Muscle layer of colon (tissue), 2 donors: ENCODE measurements around the gene LATS2.
A peak's percentile ranks its signal among the peaks of the same experiment; 100 is the strongest.

Experiments
- H3K27ac ChIP-seq: one replicate; pipeline ENCODE4 v1.7.0; 2013; ENCODE audit warnings: low read depth, mild to moderate bottlenecking, low read length, moderate library complexity
- H3K27me3 ChIP-seq, 2 donors: one replicate each; pipeline ENCODE4 v1.7.0; 2013; ENCODE audit warnings: low read length in 2 of 2, mild to moderate bottlenecking in 2 of 2; ENCODE audit not compliant: insufficient read depth in 2 of 2, control insufficient read depth in 1 of 2
- H3K36me3 ChIP-seq: one replicate; pipeline ENCODE4 v1.7.0; 2013; ENCODE audit warnings: mild to moderate bottlenecking, low read length; ENCODE audit not compliant: insufficient read depth
- H3K4me1 ChIP-seq: one replicate; pipeline ENCODE4 v1.7.0; 2013; ENCODE audit warnings: mild to moderate bottlenecking, low read length; ENCODE audit not compliant: insufficient read depth
- H3K4me3 ChIP-seq, 2 donors: one replicate each; pipeline ENCODE4 v1.7.0; 2013; ENCODE audit warnings: low read length in 2 of 2, low read depth in 1 of 2, mild to moderate bottlenecking in 1 of 2, moderate library complexity in 1 of 2
- H3K9ac ChIP-seq: one replicate; pipeline ENCODE4 v1.7.0; 2013; ENCODE audit warnings: low read length
- H3K9me3 ChIP-seq: one replicate; pipeline ENCODE4 v1.7.0; 2013; ENCODE audit warnings: mild to moderate bottlenecking, low read length
- donor health status: abdominal sarcoma.
- donor health status: Adenocarcinoma of cecum.

LATS2 gene

DNA sequence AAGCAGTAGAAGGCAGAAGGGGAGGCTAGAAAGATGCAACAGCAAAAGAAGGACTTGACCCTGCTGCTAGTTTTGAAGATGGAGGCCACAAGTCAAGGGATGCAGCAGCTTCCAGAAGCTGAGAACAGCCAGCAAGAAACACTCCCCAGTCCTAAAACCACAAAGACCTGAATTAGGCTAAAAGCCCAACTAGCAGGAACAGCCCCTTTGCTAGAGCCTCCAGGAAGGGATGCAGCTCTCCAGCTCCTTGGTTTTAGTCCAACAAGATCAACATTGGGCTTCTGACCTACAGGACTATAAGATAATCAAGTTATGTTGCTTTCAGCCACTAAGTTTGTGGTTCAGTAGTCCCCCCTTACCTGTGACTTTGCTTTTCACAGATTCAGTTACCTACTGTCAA is 10.5 kb upstream of the LATS2 start:
- Histone ChIP-seq H3K9me3 (no peaks in the 10 kb centered on the region), H3K27me3 (no peaks in the 10 kb centered on the region), H3K4me1 (peaks cover 5% of the 10 kb centered on the region), H3K4me3 (no peak overlapping the region), H3K9ac (no peak overlapping the region), H3K36me3 (no peaks in the 10 kb centered on the region), H3K27ac (no peak overlapping the region)

DNA sequence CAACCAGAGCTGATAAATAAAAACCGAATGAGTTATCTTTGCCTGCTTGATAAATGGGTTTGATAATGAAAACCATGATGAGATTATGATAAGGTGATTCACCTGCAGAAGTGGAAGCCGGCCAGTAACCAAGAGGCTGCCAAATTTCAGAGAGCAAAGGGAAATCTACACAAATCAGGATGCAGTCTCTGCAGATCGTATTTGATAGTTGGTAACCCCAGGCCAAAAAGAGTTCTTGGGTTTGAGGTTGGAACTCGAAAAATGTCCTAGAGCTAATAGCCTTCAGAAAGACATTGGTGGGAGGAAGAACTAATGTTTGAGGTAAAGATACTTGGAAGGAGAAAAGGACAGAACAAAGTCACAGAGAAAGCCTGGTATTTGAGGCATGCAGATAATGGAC is 9.6 kb upstream of the LATS2 start:
- no peaks in the 10 kb centered on the region for H3K36me3 ChIP-seq
- H3K9ac ChIP-seq, result no peak overlapping the region
- no peak overlapping the region for H3K27ac ChIP-seq
- H3K4me3 ChIP-seq, result no peak overlapping the region
- H3K27me3 ChIP-seq, result no peaks in the 10 kb centered on the region
- peaks cover 5% of the 10 kb centered on the region for H3K4me1 ChIP-seq
- H3K9me3 ChIP-seq, result no peaks in the 10 kb centered on the region

DNA sequence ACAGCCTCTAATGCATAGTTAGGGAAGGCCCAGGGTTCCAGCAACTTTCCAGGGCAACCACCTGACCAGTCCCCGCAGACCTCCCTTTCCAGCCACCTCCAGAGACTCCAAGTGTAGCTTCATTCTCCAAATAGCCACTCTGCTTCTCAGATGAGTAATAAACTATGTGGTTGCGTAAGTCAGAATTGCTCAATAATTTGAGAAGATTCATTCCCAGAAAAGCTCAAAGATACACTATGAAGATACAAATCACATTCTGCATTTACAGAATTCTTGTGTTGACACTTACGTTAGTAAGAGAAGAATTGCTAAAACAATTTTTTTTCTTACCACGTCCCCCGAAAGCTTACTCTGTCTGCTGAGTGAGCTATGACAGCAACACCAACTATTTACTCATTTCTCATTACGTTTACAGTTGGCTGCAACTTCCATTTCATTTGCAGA is 8.2 kb upstream of the LATS2 start:
- H3K36me3 ChIP-seq, result no peaks in the 10 kb centered on the region
- no peak overlapping the region for H3K4me3 ChIP-seq
- H3K9me3 ChIP-seq, result no peaks in the 10 kb centered on the region
- no peaks in the 10 kb centered on the region for H3K27me3 ChIP-seq
- H3K4me1 ChIP-seq, result peaks cover 5% of the 10 kb centered on the region
- H3K27ac ChIP-seq, result peak overlapping the region; percentile 10
- no peak overlapping the region for H3K9ac ChIP-seq

DNA sequence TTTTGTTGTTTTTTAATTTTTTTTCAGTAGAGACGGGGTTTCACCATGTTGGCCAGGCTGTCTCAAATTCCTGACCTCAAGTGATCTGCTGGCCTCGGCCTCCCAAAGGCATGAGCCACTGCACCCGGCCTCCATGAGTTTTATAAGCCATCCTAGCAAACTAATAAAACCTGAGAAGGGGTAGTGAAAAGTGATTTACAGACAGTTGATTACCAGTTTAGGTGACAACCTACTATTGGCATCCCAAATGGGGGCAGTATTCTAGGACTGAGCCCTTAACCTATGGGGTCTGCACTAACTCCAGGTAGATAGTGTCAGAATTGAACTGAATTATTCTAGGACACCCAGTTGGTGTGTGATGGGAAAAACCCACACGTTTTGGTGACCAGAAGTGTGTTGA is 6.5 kb upstream of the LATS2 start:
- H3K36me3 ChIP-seq, result no peaks in the 10 kb centered on the region
- peaks cover 5% of the 10 kb centered on the region for H3K4me1 ChIP-seq
- no peak overlapping the region for H3K4me3 ChIP-seq
- H3K27ac ChIP-seq, result no peak overlapping the region
- no peaks in the 10 kb centered on the region for H3K9me3 ChIP-seq
- no peaks in the 10 kb centered on the region for H3K27me3 ChIP-seq
- no peak overlapping the region for H3K9ac ChIP-seq

DNA sequence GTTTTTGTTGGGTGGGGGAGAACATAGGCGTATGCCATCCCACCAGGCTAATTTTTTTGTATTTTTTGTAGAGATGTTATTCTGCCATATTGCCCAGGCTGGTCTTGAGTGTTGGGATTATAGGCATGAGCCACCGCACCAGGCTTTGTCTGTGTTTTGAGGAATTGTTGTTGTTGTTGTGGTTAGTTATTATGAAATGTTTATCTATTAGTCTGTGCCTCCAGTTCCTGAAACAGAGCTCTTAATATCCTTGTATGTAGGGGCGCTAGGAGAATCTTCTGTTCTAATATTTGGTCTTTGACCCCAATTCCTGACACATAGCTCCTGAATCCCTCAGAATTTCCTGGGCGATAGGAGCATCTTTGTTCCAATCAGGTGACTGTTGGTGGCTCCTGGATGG is 5.6 kb upstream of the LATS2 start:
- Histone ChIP-seq H3K9ac (no peak overlapping the region), H3K36me3 (no peaks in the 10 kb centered on the region), H3K9me3 (no peaks in the 10 kb centered on the region), H3K27me3 (no peaks in the 10 kb centered on the region), H3K27ac (no peak overlapping the region), H3K4me1 (peaks cover 6% of the 10 kb centered on the region), H3K4me3 (no peak overlapping the region)

DNA sequence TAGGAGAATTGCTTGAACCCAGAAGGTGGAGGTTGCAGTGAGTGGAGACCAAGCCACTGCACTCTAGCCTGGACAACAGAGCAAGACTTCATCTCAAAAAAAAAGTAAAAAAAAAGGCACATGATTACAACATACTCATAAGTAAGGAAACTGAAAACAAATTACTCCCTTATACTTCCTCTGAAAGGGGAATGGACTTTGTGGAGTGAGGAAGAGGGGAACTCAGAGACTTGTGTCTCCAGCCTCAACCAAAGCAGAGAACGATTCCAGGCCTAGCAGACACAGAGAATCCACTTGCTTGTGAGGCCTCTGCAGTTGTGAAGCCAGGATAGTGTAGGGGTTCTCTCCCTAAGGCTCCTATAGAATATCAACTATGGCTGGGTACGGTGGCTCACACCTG is 4.3 kb upstream of the LATS2 start:
- no peak overlapping the region for H3K27ac ChIP-seq
- no peaks in the 10 kb centered on the region for H3K9me3 ChIP-seq
- peaks cover 10% of the 10 kb centered on the region for H3K4me1 ChIP-seq
- no peaks in the 10 kb centered on the region for H3K36me3 ChIP-seq
- H3K9ac ChIP-seq, result no peak overlapping the region
- H3K27me3 ChIP-seq, result no peaks in the 10 kb centered on the region
- H3K4me3 ChIP-seq, result no peak overlapping the region

DNA sequence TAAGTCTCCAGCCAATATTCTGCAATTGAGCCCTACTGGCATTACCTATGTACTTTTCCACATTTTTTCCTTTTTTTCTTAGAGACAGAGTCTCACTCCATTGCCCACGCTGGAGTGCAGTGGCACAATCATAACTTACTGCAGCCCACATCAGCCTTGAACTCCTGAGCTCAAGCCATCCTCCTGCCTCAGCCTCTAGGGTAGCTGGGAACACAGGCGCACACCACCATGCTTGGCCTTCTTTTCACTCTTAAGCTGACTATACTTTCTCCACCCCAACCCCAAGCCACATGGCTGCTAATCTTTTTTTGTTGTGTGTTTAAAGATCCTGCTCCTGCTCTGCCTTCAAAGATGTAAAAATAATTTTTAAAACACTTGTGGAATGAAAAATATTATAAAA is 1.6 kb upstream of the LATS2 start:
- no peak overlapping the region for H3K4me3 ChIP-seq
- H3K9me3 ChIP-seq, result no peaks in the 10 kb centered on the region
- H3K27ac ChIP-seq, result no peak overlapping the region
- H3K4me1 ChIP-seq, result peaks cover 15% of the 10 kb centered on the region
- no peaks in the 10 kb centered on the region for H3K27me3 ChIP-seq
- H3K9ac ChIP-seq, result no peak overlapping the region
- H3K36me3 ChIP-seq, result no peaks in the 10 kb centered on the region

DNA sequence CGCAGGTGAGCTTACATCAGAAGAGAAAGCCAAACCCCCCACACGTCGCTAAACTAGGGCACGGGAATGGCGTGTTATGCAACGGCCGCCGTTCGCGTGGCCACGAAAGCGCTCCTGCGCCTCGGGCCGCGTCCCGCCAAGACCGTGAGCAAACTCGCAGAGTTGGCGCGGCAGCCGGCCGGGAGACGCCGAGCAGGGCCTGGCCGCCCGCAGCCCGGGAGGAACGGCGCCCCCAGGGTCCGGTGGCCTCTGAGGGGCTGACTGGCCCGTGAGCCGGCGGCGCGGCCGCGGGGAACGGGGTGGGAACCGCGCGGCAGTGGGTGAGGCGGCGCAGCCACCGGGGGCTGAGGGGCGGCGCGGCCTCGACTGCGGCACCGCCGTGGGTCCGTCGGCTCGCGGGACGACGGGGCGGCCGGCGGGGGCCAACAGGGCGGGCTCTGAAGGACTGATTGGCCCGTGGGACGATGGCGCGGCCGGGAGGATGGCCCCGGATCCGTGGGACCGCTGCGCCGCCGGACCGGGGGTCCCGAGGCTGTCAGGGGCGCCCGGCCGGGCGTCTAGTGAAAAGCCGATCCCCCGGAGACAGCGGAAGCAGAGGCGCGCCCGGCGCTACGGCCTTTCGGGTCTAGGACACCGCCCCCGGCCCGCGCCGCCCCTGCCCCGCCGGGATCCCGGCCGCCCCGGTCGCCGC is 903 bp downstream of the LATS2 start:
- Histone ChIP-seq H3K9me3 (no peaks in the 10 kb centered on the region), H3K36me3 (no peaks in the 10 kb centered on the region), H3K9ac (peak overlapping the region; percentile 51), H3K4me3 (peak overlapping the region; percentile 69 to 92), H3K4me1 (peaks cover 36% of the 10 kb centered on the region), H3K27me3 (no peaks in the 10 kb centered on the region), H3K27ac (peak overlapping the region; percentile 99)

DNA sequence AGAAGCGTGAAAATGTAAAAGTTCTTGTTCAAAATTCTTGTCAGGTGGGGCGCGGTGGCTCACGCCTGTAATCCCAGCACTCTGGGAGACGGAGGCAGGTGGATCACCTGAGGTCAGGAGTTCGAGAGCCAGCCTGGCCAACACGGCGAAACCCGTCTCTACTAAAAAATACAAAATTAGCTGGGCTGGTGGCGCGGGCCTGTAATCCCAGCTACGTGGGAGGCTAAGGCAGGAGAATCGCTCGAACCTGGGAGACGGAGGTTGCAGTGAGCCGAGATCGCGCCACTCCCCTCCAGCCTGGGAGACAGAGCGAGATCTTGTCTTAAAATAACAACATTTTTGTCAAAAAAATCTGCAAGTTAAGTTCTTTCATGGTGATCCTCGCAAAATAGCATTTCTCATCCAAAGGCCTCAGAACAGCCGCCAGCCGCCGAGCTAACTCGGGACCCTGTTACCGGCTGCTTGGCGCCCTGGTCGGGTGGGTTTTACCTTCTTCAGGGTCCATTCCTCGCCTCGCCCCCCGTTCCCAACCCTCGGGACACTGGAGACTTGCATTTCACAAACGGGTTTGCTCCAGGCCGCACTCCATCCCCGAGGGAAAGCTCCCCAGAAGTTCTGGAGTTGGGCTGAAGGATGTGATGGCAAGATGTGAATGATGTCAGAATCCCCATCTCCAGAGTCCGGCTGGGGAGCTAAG is 1.6 kb downstream of the LATS2 start:
- Histone ChIP-seq H3K36me3 (no peaks in the 10 kb centered on the region), H3K9ac (peak overlapping the region; percentile 51), H3K27ac (peak overlapping the region; percentile 99), H3K4me3 (peak overlapping the region; percentile 69 to 92), H3K4me1 (peaks cover 43% of the 10 kb centered on the region), H3K9me3 (no peaks in the 10 kb centered on the region), H3K27me3 (no peaks in the 10 kb centered on the region)

DNA sequence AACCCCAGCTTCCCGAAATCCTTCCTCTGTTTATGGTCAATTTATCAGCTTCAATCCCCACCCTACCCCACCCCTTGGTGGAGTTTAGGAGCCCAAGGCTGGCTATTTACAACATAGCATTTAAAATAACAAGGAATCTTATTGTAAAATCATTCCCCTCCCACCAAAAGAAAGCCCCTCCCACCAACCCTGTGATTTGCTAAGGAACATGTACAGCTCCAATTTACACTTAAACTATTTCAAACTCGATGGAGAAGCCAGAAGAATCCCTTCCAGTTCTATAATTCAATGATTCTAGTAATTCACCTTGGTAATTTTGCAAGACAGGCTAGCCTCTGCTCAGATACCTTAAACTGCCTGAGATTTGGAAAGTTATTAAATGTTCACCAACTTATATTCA is 3.0 kb downstream of the LATS2 start:
- H3K4me1 ChIP-seq, result peaks cover 55% of the 10 kb centered on the region
- no peak overlapping the region for H3K4me3 ChIP-seq

DNA sequence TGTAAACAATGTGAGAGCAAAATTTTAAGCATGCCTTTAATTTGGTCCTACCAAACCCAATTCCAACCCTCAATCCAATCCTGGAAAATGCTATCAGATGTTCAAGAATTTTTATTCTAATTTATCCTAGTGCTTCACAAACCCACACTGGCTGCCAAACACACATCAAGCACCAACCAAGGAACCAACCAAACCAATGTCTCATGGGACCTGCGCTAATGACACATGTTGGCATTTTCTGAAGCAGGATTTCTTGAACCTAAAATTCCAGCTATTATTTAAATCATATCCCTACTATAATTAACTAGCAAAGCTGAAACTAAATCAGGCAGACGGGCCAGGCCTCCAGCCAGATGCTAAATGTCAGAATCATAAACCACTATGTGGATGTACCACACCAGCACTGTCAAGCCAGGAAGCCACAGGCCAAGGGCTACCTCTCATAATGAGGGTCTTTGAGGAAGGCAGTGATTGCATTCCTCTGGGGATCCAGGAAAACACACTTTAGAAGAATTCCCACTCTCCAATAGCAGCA is 5.8 kb downstream of the LATS2 start:
- peak overlapping the region; percentile 48 for H3K27ac ChIP-seq
- no peaks in the 10 kb centered on the region for H3K27me3 ChIP-seq
- peaks cover 55% of the 10 kb centered on the region for H3K4me1 ChIP-seq
- H3K9me3 ChIP-seq, result no peaks in the 10 kb centered on the region
- H3K36me3 ChIP-seq, result peaks cover 4% of the 10 kb centered on the region
- peak overlapping the region in 1 of 2 donors; percentile 11 for H3K4me3 ChIP-seq
- no peak overlapping the region for H3K9ac ChIP-seq

More for the DNA sequence above, 3.0 kb downstream of the LATS2 start:
- no peaks in the 10 kb centered on the region for H3K9me3 ChIP-seq
- H3K27ac ChIP-seq, result no peak overlapping the region
- H3K36me3 ChIP-seq, result no peaks in the 10 kb centered on the region
- H3K27me3 ChIP-seq, result no peaks in the 10 kb centered on the region
- H3K9ac ChIP-seq, result no peak overlapping the region
